Vagina (tissue), 2 donors: ENCODE measurements around the gene MORN3.

Source experiments
- POLR2A ChIP-seq, 2 donors: fragments of 450-650 bp; IDR thresholded peaks; one replicate each; pipeline ENCODE4 v1.6.1; 2017; ENCODE audit warnings: antibody characterized with exemption in 2 of 2, mild to moderate bottlenecking in 2 of 2, moderate library complexity in 2 of 2
- POLR2AphosphoS5 ChIP-seq, 2 donors: sonication (generic); formaldehyde crosslinking; IDR thresholded peaks; one replicate each; pipeline ENCODE4 v1.9.0; 2017; ENCODE audit warnings: antibody characterized with exemption in 2 of 2, mild to moderate bottlenecking in 2 of 2, low read depth in 1 of 2; ENCODE audit not compliant: insufficient read depth in 1 of 2
- TF ChIP-seq, protein P1 (sequence below), 3 experiments: fragments of 450-650 bp in 2 of 3; fragments of 200-600 bp in 1 of 3; sonication (generic) in 1 of 3; IDR thresholded peaks; one replicate each; pipeline ENCODE4 v1.5.1; 2017 to 2019; ENCODE audit warnings: antibody characterized with exemption in 3 of 3, mild to moderate bottlenecking in 2 of 3, moderate library complexity in 2 of 3

DNA sequence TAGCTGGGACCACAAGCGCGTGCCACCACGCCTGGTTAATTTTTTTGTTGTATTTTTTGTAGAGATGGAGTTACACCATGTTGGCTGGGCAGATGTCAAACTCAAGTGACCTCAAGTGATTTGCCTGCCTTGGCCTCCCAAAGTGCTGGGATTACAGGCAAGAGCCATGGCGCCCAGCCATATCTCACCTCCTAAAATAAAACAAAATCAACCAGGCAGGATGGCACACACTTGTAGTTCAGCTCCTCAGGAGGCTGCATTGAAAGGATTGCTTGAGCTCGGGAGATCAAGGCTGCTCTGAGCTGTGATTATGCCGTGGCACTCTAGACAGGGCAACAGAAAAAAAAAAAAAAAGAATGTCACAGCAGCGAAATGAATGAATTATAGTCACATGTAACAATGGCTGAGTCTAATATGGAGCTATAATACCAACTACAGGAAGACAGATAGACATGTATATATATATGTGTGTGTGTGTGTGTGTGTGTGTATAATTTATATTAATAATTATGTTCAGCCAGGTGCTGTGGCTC lies 23.8 kb upstream of the MORN3 start:
- TF ChIP-seq, protein P1, sequence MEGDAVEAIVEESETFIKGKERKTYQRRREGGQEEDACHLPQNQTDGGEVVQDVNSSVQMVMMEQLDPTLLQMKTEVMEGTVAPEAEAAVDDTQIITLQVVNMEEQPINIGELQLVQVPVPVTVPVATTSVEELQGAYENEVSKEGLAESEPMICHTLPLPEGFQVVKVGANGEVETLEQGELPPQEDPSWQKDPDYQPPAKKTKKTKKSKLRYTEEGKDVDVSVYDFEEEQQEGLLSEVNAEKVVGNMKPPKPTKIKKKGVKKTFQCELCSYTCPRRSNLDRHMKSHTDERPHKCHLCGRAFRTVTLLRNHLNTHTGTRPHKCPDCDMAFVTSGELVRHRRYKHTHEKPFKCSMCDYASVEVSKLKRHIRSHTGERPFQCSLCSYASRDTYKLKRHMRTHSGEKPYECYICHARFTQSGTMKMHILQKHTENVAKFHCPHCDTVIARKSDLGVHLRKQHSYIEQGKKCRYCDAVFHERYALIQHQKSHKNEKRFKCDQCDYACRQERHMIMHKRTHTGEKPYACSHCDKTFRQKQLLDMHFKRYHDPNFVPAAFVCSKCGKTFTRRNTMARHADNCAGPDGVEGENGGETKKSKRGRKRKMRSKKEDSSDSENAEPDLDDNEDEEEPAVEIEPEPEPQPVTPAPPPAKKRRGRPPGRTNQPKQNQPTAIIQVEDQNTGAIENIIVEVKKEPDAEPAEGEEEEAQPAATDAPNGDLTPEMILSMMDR (IDR thresholded peaks at IDR 0.05), result no peak
- TF ChIP-seq POLR2AphosphoS5 (IDR thresholded peaks at IDR 0.05; ENCODE audit: insufficient read depth in 1 of 2, low read depth in 1 of 2) (no peak), POLR2A (IDR thresholded peaks at IDR 0.05) (no peak)
